GM18951 (cell line): ENCODE measurements around the gene GABRR3.

Experiments used
- POLR2A ChIP-seq: IDR thresholded peaks from 4 replicates; pipeline ENCODE4 v1.6.1; 2011; ENCODE audit warnings: mild to moderate bottlenecking; ENCODE audit not compliant: insufficient read length, insufficient read depth; ENCODE audit errors: extremely low read depth
- in situ Hi-C: fragments of 300-500 bp; cut with MboI; formaldehyde crosslinking; loops from one replicate; pipeline ENCODE4 v1.12.0; 2022; ENCODE audit warnings: low sequenced_read_pairs, mixed read lengths, inconsistent platforms; ENCODE audit not compliant: unreplicated experiment

The GABRR3 gene

DNA sequence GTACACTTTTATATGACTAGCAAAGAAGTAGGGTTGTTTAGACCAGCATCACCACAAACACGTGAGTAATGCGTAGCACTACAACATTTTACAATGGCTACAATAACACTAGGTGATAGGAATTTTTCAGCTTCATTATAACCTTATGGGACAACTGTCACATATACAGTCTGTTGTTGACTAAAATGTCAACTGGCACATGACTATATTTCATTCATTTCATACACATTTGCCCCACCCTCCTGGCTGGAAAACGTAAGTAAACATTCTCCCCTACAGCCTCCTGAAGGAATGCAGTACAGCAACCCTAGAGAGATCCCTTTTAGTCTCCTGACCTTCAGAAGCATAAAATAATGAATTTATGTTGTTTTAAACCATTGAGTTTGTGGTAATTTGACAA is 79.1 kb downstream of the GABRR3 start:
- TF ChIP-seq POLR2A = no peak
- in situ Hi-C loops = no loop called here

- in situ Hi-C loops = no loop called here
- no peak for TF ChIP-seq POLR2A
Observed at GRCh38 chr3:97954228-97954827, 80.8 kb downstream of the GABRR3 start.

- in situ Hi-C loops = no loop called here
- TF ChIP-seq POLR2A = no peak
Observed at GRCh38 chr3:97952872-97953271, 82.2 kb downstream of the GABRR3 start.

DNA sequence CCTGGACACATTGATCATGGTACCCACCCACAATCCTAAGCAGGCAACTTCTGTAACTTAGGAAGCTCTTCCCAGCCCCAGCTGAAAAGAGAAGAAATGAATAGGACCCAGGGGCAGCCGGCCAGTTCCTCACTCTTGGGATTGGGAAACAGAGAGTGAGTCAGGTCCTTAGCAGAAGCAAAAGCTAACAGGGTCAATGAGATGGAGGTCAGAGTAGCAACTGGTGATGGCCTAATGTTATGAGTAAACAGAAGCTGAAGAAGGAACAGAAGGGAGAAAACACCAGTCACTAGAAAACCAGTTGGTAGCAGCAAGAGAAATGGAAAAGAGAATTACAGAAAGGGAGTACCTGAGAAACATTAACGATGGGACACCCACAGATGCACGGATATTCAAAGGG is 82.8 kb downstream of the GABRR3 start:
- no peak for TF ChIP-seq POLR2A
- in situ Hi-C loops = no loop called here

GRCh38 chr3:97950360-97950759 is 84.8 kb downstream of the GABRR3 start:
- no peak for TF ChIP-seq POLR2A
- in situ Hi-C loops = no loop called here

GRCh38 chr3:97949743-97950142 is 85.4 kb downstream of the GABRR3 start:
- TF ChIP-seq POLR2A = no peak
- in situ Hi-C loops = no loop called here

- in situ Hi-C loops = no loop called here
- no peak for TF ChIP-seq POLR2A
Observed at GRCh38 chr3:97949110-97949485, 86.0 kb downstream of the GABRR3 start.

GRCh38 chr3:97948351-97949109 is 86.6 kb downstream of the GABRR3 start:
- in situ Hi-C loops = no loop called here
- TF ChIP-seq POLR2A = no peak

- TF ChIP-seq POLR2A = no peak
- in situ Hi-C loops = no loop called here
Observed at GRCh38 chr3:97942801-97943546, 92.1 kb downstream of the GABRR3 start.

- no peak for TF ChIP-seq POLR2A
- in situ Hi-C loops = no loop called here
Observed at GRCh38 chr3:97940034-97940433, 95.1 kb downstream of the GABRR3 start.

- no peak for TF ChIP-seq POLR2A
- in situ Hi-C loops = no loop called here
Observed at GRCh38 chr3:97939401-97939800, 95.7 kb downstream of the GABRR3 start.

DNA sequence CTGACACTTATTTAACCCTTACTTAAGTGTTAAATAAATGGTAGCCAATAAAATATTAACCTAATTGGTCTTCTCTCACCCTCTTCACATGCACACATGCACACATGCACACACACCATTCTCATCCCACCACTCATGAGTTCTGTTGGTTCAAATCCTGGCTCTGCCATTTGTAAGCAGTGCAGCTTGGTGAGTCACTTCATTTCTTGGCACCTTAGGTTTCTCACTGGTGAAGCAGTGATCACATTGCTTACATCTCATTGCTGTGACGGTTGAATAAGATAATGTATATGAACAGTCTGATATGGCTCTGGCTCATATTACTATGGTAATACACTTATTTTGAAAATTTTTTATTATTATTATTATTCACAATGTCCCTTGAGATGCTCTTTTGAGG is 96.7 kb downstream of the GABRR3 start:
- in situ Hi-C loops = no loop called here

GRCh38 chr3:97937205-97937604 is 97.9 kb downstream of the GABRR3 start:
- TF ChIP-seq POLR2A = no peak

More for the DNA sequence above, 96.7 kb downstream of the GABRR3 start:
- TF ChIP-seq POLR2A = no peak

DNA sequence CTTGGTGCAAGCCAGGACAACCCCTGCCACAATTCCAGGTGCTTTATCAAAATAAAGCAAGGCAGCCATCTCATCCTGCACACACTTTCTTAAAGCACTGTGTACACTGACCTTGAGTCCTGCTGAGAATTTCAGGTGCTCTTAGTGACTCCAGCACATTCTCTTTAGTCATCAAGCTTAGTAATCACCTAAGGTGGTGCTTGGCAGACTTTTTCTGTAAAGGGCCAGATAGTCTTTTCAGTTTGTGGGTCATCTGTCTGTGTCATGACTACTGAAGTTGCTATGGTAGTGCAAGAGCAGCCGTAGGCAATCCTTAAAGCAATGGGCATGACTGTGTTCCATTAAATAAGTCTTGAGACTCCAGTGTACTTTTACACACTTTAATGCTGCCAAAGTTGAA is 99.3 kb downstream of the GABRR3 start:
- in situ Hi-C loops = no loop called here
- TF ChIP-seq POLR2A = no peak

More at GRCh38 chr3:97937205-97937604, 97.9 kb downstream of the GABRR3 start:
- in situ Hi-C loops = no loop called here
